Activated naive CD4-positive, alpha-beta T cell treated with anti-CD3 and anti-CD28 coated beads, Interleukin-2, amount 50 U/mL, for 16 hours (primary cell): ENCODE results near the gene VAV3.

Source experiments
- DNase-seq: peaks from one replicate; pipeline ENCODE4 v3.0.0-alpha.2; 2020

Gene VAV3

DNA sequence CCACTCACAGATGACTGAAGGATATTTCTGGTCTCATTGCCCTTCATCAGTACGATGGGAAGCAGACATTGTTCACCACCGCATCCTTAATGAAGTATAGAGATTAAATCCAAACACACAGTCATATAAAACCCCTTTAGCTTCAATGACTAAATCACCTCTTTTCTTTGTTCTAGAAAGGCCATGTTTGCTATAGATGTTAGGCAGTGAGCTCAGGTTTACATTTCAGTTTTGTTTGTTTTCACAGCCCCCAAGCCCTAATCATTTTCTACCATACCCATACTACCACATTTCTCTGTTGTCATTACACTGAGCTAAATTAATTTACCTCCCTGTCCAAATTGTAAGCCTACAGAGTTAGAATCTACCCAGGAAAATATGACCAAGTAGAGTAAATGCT is 439.0 kb downstream of the VAV3 start:
- DNase-seq = no peak

DNA sequence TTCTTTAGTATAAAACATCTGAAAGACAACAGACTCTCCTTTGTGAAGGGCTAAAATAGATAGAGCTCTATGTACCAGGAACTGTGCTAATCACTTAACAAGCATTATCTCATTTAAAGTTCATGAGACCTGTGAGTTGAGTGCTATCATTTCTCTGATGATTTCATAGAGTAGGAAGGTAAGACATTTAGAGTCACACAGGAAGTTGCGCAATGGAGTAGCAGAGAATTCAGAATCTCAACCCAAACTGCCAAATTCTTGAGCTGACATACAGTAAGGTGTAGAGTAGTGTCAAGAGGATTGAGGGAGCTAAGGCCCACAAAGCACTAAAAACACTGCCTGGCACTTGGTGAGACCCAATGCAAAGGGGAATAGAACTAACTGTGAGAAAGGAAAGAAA is 439.8 kb downstream of the VAV3 start:
- DNase-seq = no peak

DNA sequence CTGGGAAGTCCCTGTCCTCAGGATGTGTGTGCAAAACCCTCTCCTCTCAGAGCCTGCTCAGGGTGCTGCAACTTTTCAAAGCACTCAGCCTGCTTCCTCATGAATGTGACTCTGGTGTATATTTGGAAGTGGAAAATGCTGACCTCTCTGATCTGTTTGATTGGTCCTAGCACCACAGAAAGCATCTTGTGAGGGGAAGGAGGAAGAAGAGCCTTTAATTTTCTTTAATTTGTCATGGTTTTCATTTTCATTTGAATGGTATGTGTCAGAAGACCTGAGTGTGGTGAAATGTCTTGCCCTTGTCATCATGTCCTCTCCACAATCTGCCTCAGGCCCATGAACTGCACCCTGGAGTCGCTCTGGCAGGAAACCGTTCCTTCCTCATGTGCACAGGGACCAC is 440.7 kb downstream of the VAV3 start:
- DNase-seq = no peak

DNA sequence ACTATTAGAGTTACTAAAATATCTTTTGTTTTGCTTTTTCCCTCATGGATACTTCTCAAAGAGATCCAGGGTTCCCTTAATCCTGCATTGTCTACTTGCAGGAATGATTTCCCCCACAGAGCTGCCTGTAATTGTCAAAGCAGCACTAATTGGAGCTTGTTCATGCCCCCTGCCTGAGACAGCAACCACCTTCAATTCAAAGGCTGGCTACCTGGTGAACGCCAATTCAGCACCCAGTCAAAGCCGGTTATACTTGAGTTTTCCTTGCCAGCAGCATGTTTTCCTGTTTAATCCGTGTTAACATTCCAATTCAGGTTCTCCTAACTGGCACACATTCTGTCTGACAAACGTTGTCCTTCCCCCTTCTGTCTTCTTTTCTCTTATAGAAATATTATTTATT is 441.2 kb downstream of the VAV3 start:
- DNase-seq = no peak

DNA sequence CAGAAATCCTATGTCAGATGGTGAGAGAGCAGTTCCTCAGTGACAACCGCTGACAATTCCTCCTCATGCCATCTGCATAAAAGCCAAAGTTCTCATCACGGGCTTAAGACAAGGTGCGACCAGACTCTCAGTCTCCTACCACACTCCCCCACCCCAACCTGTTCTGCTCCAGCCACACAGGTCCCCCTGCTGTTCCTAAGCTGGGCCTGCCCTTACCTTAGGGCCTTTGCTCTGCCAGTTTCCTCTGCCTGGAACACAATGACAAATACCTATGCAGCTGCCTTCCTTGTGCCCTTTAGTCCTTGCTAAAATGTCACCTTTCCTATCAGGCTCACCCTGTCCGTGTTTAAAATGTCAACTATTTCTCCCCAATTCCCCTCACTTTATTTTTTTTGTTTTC is 441.9 kb downstream of the VAV3 start:
- no peak for DNase-seq
